Colonic mucosa (tissue), 4 donors: Measurements from ENCODE around the gene SLC20A1. TPM values are rescaled to one million over a fixed set of nuclear protein-coding genes. Genes with fewer than 3 reads are reported as not detected.
A peak's percentile ranks its signal among the peaks of the same experiment; 100 is the strongest.

Experiments used
- DNase-seq: peaks from one replicate; pipeline ENCODE4 v3.0.0-alpha.2; 2020
- H3K27ac ChIP-seq: fragments of 200-600 bp; one replicate; pipeline ENCODE4 v1.8.0; 2021
- H3K27me3 ChIP-seq: fragments of 200-600 bp; one replicate; pipeline ENCODE4 v1.8.0; 2021
- H3K36me3 ChIP-seq: fragments of 200-600 bp; one replicate; pipeline ENCODE4 v1.8.0; 2021
- H3K4me1 ChIP-seq: fragments of 200-600 bp; one replicate; pipeline ENCODE4 v1.8.0; 2021; ENCODE audit warnings: mild to moderate bottlenecking
- H3K4me3 ChIP-seq: fragments of 200-600 bp; one replicate; pipeline ENCODE4 v1.8.0; 2021
- H3K9ac ChIP-seq, 2 donors: one replicate each; pipeline ENCODE4 v1.7.0; 2013; ENCODE audit warnings: control low read depth in 2 of 2, low read depth in 2 of 2, low read length in 2 of 2
- H3K9me3 ChIP-seq: fragments of 200-600 bp; one replicate; pipeline ENCODE4 v1.8.0; 2021
- intact Hi-C: fragments of 100-400 bp; cut with DNase I; formaldehyde crosslinking; loops from one replicate; pipeline ENCODE4 v1.14.1; 2022
- total RNA-seq, 2 donors: library from RNA; stranded (reverse); fragmentation: NEBNext Ultra II Directional in 1 of 2; extraction: Animal tissue kit (Norgen Biotek cat#: 25700) in 1 of 2; gene quantifications; one replicate each; pipeline ENCODE4 v1.2.1, GENCODE V29; 2021
- TF ChIP-seq, protein P1 (sequence below): fragments of 200-600 bp; IDR thresholded peaks from one replicate; pipeline ENCODE4 v1.8.0; 2022; ENCODE audit warnings: antibody characterized with exemption, mild to moderate bottlenecking
- donor health status: healthy.
- donor health status: DM: no; HTN: no; CAD: no.
- donor health status: DM: no; HTN: no; CAD: no.

SLC20A1 gene
- total RNA-seq, 2 donors from 2014 or later: 50.9 to 119 TPM

- TF ChIP-seq, protein P1, sequence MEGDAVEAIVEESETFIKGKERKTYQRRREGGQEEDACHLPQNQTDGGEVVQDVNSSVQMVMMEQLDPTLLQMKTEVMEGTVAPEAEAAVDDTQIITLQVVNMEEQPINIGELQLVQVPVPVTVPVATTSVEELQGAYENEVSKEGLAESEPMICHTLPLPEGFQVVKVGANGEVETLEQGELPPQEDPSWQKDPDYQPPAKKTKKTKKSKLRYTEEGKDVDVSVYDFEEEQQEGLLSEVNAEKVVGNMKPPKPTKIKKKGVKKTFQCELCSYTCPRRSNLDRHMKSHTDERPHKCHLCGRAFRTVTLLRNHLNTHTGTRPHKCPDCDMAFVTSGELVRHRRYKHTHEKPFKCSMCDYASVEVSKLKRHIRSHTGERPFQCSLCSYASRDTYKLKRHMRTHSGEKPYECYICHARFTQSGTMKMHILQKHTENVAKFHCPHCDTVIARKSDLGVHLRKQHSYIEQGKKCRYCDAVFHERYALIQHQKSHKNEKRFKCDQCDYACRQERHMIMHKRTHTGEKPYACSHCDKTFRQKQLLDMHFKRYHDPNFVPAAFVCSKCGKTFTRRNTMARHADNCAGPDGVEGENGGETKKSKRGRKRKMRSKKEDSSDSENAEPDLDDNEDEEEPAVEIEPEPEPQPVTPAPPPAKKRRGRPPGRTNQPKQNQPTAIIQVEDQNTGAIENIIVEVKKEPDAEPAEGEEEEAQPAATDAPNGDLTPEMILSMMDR: no peak
- H3K36me3 ChIP-seq: no peaks in the 10 kb centered on the region
- H3K4me3 ChIP-seq: no peak overlapping the region
- no peaks in the 10 kb centered on the region for H3K27me3 ChIP-seq
- no peak overlapping the region for H3K9ac ChIP-seq
- intact Hi-C loops: no loop called here
- H3K4me1 ChIP-seq: no peaks in the 10 kb centered on the region
- no peak overlapping the region for H3K27ac ChIP-seq
- DNase-seq: no peak
- H3K9me3 ChIP-seq: no peaks in the 10 kb centered on the region
Observed at GRCh38 chr2:112669667-112670066, 23.9 kb downstream of the SLC20A1 start.

GRCh38 chr2:112670252-112671022 is 24.7 kb downstream of the SLC20A1 start:
- Histone ChIP-seq H3K36me3 (no peaks in the 10 kb centered on the region), H3K9me3 (no peaks in the 10 kb centered on the region), H3K4me3 (no peak overlapping the region), H3K9ac (no peak overlapping the region), H3K27ac (no peak overlapping the region), H3K4me1 (no peaks in the 10 kb centered on the region), H3K27me3 (no peaks in the 10 kb centered on the region)
- TF ChIP-seq, protein P1: no peak
- intact Hi-C loops: no loop called here
- no peak for DNase-seq

GRCh38 chr2:112671801-112672200 is 26.1 kb downstream of the SLC20A1 start:
- intact Hi-C loops: no loop called here
- Histone ChIP-seq H3K4me1 (no peaks in the 10 kb centered on the region), H3K27me3 (no peaks in the 10 kb centered on the region), H3K9me3 (no peaks in the 10 kb centered on the region), H3K9ac (no peak overlapping the region), H3K27ac (no peak overlapping the region), H3K4me3 (no peak overlapping the region), H3K36me3 (no peaks in the 10 kb centered on the region)
- DNase-seq: no peak
- TF ChIP-seq, protein P1: no peak

DNA sequence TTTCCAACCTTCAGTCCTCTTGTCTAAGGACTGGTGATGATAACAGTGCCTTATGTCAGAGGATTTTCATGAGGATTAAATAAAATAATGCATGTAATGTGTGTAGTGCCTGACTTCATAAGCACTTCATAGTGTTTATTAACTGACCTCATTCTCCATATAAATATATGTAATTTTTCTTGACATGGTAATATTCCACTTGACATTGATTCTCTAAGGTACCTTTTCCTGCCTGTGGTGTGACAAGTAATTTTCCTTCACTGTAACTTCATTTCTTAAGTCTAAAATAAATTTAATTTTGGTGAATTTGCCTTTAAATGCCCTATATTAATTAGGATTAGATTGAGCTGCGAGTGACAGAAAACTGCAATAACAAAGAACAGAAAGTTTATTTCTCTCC is 27.3 kb downstream of the SLC20A1 start:
- H3K9me3 ChIP-seq: no peaks in the 10 kb centered on the region
- H3K27ac ChIP-seq: no peak overlapping the region
- H3K4me3 ChIP-seq: no peak overlapping the region
- DNase-seq: no peak
- no peaks in the 10 kb centered on the region for H3K4me1 ChIP-seq
- no peaks in the 10 kb centered on the region for H3K36me3 ChIP-seq
- no peak overlapping the region for H3K9ac ChIP-seq
- H3K27me3 ChIP-seq: no peaks in the 10 kb centered on the region
- TF ChIP-seq, protein P1: no peak
- intact Hi-C loops: no loop called here

DNA sequence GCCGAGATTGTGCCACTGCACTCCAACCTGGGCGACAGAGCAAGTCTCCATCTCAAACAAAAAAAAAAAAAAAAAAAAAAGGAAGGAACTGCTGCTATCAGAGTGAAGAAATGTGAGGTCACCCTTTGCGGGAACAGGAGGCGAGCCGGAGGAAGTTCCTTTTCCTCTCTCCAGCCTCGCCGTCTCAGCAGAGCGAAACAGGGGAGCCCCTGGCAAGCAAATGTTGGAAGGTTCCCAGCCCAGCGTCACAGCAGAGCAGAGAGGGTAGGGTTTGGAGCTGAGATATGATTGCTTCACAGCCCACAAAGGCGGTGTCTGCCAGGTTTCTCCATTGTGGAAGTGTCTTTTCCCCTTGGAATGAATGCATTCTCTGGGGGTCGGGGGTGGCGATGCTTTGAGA is 28.5 kb downstream of the SLC20A1 start:
- DNase-seq: peak; percentile 34
- Histone ChIP-seq H3K27ac (no peak overlapping the region), H3K9ac (no peak overlapping the region), H3K27me3 (no peaks in the 10 kb centered on the region), H3K36me3 (no peaks in the 10 kb centered on the region), H3K9me3 (no peaks in the 10 kb centered on the region), H3K4me3 (no peak overlapping the region), H3K4me1 (no peaks in the 10 kb centered on the region)
- intact Hi-C loops: no loop called here
- TF ChIP-seq, protein P1: no peak
